ENCODE measurements around the gene TRIM54.
"Not testable (repeated sequence)": the region's sequence is repeated elsewhere in the genome, so short reads cannot be mapped to it uniquely, and the experiment has no call there.

TRIM54 gene

DNA sequence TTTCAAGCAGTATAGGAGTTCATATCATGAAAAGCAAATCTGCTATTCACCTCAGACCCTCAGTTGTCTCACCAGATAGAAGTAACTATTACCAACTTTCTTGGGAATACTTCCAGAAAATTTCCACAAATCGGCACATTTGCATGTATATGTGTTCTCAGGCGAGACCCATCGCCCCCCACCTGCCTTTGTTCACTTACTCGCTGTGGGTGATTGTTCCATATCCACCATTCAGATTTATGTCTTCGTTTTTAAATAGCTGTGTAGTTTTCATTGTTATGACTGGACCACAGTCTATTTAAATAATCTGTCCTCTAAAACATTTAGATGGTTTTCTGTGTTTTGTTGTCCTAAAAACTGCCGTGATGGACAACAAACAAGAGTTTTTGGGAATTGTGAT, 3.3 kb downstream of the TRIM54 start:
- DNase-seq = no peak

DNA sequence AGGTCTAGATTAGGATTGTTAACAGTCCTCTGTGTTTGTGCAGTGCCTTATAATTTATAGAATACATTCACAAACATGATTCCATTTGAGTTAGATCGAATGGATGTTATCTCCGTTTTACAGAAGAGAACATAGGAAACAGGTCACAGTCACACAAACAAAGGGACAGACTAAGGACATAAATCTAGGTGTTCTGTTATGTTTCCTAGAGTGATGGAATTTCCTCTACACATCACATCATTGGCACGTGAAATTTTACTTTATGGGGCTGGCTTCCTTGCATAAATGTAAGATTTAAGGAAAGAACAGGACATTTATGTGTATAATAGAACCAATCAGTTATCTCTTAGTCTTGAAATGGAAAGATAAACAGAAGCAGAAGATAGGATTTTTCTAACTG, 6.4 kb downstream of the TRIM54 start:
- DNase-seq = no peak

DNA sequence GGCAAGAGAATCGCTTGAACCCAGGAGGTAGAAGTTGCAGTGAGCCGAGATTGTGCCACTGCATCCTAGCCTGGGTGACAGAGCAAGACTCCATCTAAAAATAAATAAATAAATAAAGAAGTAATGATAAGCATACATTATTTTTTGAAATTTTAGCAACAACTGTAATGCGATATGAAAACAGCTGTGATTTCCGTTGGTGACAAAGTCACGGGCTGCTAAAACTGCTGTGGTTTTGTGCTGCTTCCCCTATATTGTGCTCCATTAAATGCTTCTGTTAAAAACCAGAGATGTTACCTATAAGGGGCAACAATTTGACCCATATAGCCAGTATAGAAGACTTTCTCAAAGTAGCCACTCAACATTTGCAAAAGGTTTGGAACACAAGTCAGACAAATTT, 8.3 kb downstream of the TRIM54 start:
- DNase-seq = no peak

DNA sequence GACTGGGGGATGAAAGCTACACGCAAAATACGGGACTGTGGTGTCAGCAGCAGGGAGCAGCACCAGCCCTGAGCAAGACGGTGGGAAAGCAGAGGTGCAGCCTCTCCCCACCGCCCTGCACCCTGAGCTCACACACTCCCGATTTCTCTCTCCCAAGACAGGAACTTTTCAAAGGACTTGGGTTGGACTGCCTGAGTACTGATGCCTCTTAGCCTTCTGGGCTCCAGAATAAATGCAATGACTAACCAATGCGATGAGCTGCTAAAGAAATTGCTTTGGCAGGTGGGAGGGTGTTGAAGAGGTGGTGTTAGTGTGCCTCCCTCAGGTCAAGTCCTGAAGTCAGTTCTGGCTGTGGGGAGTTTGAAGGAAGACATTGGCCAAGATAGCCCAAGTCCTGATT, 9.6 kb downstream of the TRIM54 start:
- DNase-seq = no peak

DNA sequence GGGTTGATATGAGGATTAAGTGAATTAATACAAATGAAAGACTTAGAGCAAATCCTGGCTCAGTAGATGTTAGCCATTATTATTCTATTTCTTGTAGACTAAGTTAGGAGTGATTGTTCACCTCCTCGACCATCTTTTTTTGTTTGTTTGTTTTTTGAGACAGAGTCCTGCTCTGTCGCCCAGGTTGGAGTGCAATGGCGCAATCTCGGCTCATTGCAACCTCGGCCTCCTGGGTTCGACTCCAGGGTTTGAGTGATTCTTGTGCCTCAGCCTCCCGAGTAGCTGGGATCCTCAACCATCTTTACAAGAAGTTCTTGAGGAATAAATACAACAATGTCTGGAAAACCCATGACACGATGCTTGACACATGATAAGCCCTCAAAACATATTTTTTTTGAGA, 12.7 kb downstream of the TRIM54 start:
- DNase-seq = no peak

DNA sequence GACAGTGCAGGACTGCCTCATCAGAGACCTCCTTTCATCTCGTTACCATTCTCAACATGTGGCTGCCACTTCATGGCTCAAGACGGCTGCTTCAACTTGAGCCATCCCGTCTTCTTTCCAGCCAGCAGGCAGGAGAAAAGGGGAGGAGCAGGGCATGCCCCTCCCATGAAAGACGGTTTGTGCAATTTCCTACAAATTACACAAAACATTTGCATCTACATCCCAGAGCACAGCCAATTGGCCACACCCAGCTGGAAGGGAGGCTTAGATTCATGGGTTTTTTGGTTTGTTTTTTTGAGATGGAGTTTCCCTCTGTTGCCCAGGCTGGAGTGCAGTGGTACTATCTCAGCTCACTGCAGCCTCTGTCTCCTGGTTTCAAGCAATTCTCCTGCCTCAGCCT, 14.3 kb downstream of the TRIM54 start:
- no peak for DNase-seq

DNA sequence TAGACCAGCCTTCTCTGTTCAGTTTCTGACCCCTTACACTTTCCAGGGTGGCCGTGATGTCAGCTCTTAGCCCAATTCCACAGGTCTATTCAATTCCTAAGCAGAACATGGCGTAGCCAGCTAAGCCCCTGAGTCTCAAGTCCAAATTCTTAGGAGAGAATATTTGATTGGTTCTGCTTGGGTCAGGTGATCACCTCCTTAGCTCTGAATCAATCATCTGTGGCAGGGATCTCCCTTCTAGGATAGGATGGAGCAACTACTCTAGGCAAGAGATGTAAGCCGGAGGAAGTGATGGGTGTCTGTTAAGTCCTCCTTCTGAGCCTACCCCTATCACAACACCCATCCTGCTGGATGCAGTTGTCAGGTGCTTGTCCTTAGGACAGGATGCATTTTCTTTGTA, 15.0 kb downstream of the TRIM54 start:
- DNase-seq = no peak

DNA sequence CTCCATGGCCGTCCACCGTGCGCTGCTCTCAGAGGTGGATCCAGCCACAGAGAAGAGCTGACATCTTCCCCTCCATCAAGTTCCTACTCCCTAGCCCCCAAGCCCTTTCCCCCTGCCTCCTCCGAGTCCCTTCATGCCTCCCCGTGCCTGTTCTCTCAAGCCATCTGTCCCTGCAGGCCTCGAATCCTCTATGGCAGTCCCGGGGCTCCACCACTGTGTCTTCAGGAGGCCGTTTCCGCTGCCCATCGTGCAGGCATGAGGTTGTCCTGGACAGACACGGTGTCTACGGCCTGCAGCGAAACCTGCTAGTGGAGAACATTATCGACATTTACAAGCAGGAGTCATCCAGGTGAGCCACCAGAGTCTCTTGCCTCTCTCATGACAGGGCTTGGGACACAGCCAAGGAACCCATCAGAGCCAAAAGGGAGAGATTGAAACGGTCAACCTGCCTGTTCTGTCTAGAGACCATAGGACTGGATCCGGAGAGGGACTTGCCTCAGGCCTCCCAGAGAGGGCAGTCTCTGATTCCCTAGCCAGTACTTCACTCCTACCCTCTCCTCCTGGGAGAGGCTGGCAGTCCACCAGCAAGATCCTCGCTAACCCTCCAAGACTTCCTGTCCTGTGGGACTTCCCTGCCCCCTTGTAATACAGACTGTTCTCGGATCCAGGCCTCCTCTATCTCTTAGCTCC, 16.3 kb downstream of the TRIM54 start:
- no peak for DNase-seq

DNA sequence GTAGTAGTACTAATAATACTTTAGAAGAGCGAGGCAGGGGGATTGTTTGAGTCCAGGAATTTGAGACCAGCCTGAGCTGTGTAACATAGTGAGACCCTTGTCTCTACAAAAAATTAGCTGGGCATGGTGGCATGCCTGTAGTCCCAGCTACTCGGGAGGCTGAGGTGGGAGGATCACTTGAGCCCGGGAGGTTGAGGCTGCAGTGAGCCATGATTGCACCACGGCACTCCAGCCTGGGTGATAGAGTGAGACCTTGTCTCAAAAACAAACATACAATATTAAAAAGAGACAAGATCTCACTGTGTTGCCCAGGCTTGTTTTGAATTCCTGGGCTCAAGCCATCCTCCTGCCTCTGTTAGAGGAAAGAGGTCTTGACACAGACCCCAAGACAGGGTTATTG, 18.4 kb downstream of the TRIM54 start:
- not testable (repeated sequence) for DNase-seq

DNA sequence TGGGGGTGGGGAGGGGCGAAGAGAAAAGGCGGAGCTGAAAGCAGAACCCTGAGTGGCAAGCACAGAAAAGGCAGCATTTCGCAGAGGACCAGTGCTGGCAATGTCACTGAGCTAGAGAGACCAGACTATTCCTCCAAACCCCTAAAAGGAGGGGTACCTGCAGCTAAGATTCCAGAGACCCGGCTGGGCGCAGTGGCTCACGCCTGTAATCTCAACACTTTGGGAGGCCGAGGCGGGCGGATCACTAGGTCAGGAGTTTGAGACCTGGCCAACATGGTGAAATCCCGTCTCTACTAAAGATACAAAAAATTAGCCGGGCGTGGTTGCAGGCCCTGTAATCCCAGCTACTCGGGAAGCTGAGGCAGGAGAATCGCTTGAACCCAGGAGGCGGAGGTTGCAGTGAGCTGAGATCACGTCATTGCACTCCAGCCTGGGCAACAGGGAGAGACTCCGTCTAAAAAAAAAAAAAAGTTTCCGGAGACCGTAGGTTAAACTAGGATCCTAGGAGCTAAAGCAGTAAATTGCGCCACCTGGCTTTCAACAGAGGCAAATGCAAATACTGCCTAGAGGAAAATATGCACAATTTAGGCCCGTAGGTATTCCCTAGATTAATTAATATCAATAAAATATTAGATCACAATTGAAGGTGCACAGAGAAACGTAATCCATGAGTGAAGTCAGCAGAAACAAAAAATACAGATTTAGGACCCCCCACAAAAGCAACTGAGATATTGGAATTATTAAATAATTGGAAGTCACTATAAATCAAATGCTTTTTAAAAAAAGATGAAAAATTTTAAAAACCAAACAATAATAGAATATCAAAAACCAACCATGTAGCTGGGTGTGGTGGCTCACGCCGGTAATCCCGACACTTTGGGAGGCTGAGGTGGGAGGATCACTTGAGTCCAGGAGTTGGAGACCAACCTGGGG, 21.1 kb downstream of the TRIM54 start:
- DNase-seq = peak; percentile 76

DNA sequence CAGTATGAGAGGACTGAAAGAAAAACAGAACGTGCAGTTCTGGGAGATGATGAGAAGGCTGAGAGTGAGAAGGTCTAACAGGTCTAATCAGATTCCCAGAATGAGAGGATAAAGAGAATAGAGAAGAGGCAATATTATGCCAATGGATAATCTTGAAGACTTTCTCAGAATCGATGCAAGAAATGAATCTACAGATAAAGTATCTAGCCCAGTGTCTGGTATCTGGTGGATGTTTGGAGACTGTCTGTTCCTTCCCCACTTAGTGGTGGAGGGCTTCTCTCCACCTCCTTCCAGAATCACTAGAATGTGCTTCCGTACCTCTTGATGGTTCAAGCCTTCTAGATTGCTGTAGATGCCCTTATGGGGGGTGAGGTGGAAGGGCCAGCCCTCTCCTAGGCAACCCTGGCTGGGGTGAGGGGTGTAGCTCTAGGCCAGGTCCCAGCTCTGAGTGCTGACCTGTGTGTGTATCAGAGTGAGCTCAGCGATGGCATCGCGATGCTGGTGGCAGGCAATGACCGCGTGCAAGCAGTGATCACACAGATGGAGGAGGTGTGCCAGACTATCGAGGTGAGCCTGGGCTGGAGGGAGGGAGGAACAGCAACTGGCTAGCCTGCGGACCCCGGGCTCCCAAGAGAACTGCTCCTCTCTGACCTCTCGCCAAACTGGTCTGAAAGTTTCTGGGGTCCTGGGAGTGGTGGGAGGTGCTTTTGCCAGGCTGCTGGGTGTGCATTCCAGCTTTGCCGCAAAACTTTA, 22.4 kb downstream of the TRIM54 start:
- DNase-seq = no peak

DNA sequence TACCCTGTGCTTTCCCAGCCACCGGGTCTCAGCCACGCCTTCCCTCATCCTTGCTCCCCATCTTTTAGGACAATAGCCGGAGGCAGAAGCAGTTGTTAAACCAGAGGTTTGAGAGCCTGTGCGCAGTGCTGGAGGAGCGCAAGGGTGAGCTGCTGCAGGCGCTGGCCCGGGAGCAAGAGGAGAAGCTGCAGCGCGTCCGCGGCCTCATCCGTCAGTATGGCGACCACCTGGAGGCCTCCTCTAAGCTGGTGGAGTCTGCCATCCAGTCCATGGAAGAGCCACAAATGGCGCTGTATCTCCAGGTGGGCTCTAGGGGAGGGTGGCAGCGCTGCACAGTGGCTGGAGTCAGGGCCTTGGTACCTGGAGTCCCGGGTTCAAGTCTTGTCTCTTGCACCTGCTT, 23.3 kb downstream of the TRIM54 start:
- no peak for DNase-seq

DNA sequence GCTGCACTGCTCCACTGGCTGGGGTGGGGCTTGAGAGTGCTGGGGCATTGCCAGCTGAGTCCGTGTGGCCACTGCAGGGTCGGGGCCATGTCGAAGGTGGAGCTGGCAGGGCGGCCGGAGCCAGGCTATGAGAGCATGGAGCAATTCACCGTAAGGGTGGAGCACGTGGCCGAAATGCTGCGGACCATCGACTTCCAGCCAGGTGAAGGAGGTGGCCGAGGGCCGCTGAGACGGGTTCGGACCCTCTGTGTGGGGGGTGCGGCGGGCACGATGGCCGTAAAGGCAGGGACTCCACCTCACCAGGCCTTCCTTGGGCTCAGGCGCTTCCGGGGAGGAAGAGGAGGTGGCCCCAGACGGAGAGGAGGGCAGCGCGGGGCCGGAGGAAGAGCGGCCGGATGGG, 23.9 kb downstream of the TRIM54 start:
- no peak for DNase-seq

DNA sequence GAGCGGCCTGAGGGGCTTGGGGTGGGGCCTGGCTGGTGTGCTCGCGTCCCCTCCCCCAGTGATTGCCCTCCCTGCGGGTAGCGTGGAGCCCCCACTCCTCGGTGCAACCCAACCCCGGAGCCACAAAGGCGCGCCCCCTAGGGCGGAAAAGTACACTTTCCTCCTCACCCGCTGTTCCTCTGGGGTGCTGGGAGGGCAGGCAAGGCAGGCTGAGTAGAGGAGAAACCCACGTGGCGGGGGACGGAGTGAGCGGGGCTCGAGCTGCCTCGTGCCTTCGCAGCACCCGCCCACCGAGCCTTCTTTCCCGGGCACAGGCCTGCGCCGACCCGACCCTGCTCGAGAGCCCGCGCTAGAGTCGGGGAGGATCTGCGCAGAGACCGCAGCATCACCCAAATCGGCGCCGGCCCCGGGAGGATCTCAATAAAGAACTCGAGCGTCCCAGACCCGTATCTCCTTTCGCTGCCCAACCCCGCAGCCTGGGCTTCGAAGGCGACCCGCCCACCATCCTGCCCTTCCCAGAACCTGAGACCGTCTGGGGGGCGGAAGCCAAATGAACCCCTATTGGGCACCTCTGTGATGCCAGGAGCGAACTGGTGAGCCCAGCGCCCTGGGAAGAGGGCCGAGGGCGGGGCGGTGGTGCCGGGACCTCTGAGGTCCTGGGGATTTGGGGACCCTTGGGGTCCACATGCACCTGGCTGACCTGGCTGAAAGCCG, 24.5 kb downstream of the TRIM54 start:
- no peak for DNase-seq

DNA sequence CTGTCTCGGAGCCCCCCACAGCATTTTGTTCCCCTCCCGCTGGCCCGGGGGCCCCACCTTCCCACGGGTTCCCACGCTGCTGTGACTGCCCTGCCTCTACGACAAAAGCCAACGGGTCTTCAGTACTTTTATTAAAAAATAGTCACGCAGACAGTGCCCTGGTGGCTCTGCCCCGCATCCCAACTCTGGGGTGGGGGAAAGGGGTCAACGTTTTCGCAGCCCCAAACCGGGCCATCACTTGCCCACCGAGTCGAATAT, 25.0 kb downstream of the TRIM54 start:
- no peak for DNase-seq

DNA sequence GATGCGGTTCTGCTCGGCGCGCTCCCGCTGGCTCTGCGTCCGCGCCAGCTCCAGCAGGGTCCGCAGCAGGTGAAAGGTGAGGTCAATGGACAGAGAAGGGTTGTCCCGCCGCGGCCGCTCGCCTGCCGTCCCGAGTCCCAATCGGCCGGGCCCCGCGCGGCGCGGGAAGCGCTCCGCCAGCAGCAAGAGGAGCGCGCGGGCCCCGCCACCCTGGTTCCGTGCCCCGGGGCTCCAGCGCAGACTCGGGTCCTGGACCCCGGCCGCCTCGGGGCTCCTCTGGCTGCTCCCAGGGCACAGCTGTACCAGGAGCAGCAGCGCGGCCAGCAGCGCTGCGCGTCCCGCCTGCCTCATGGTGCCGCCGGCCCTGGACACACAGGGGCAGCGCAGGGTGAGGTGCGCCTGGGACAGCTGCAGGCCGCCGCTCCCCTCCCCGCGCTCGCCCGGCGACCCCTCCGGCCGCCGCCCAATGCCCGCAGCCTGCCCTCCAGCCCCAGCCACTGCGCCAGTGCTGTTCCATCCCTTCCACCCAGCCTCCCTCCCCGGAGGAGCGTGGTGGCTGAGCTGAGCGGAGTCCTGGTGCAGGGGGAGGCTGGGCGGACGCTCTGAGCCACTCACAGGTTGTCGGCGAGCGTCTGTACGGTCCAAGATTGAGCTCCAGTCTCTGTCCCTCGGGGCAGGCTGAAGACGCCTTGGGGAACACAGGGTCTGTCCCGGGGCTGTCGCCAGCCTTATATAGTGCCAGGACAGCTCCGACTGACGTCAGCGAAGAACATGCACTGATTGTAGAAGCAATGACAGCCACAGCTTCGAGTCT, 25.5 kb downstream of the TRIM54 start:
- no peak for DNase-seq

DNA sequence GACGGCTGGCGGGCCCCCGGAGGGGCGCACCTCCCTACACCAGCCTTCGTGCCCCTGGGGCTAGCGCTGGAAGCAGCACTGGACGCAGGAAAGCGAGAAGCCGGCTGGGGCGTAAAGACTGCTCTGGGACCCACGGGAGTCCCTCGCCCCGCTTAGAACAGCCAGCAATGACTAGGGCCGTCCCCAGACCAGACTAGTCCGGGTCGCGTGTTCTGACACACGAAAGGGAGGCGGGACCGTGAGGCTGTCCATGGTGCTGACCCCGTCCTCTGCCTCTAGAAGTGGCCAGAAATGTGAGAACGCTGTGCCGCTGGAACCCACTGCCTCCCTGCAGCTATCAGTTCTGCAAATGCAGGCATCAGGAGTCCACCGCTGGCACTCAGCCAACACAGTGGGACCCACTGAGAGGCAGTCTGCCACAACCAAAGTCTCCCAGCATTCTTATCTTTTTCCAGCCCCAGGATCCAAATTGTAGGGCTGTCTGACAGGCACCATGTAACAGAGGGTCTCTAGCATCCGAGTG, 26.2 kb downstream of the TRIM54 start, which contains the start of gene UCN:
UCN (minus strand) TSS at position 87 of the 523 bp plus-strand sequence. CDS start 550 bp downstream, outside the sequence.
- DNase-seq = no peak

DNA sequence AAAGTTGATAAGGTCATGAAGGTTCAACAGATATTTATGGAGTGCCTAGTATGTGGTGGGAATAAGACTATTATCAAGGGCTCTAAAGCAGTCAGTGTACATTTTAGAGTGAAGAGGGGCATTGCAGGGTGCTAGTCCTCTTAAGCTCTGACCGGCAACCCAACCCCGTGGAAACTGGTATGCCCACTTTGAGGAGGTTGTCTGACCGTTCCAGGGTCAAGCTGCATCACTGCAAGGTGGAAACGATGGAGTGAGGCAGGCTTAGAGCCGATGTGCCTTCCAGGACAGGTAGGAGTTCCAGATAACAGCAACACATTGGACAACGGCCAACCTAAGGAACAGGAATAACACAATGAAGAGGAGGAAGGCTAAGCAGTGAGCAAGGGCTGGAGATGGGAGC, 27.4 kb downstream of the TRIM54 start:
- DNase-seq = no peak

DNA sequence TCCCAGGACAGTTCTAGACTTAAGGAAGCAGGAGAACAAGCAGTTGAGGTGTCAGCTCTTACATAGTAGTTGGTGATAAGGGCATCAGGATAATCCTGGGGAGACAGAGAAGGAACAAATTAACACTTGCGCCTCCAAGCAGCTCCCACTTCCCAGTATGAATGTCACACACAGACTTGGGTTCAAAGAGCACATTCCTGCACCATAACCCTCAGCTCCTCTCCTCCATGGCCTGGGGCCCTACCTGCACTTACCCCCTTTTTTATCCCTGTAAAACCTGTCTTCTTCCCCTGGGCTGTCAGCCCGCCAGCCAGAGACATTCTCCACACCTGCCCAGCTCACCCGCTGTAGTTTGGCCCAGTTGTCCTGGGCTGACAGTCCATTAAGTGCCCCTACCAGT, 29.9 kb downstream of the TRIM54 start:
- DNase-seq = no peak

DNA sequence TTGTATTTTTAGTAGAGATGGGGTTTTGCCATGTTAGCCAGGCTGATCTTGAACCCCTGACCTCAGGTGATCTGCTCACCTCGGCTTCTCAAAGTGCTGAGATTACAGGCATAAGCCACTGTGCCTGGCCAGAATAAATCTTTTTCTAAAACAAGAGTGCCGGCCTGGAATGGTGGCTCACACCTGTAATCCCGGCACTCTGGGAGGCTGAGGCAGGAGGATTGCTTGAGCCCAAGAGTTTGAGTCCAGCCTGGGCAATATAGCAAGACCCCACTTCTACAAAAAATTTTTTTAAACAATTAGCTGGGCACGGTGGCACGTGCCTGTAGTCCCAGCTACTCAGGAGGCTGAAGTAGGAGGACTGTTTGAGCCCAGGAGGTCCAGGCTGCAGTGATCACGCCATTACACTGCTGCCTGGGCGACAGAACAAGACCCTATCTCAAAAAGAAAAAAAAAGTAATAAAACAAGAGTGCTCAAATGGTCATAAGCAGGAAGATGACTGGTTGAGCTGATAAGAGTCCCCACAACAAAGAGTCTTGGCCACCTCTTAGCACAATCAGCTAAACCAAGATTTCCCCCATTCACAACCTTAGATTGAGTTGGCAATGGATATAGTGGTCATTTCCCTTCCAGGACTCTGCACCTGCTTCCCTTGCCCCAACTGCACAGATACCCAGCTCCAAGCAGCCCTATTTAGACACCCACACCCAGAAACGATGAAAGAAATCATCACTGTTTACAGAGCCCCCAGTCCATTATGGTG, 31.8 kb downstream of the TRIM54 start:
- no peak for DNase-seq

DNA sequence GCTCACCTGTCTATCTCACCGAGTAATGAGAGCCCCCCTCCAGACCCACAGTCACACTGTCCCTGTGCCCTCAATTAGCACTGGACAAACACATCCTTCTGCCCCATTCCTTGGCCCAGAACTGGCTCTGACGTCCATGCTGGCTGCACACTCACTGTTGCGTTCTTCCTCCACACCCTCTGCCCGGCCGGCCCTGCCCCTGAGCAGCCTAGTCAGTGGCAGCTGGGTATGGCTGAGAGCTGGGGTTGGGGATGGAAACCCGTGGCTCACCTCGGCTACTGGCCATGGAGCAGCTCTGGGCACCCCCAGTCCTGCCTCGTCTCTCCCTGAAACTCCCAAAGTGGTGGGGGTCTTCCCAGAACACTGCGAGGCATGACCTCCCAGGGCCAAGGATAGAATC, 32.5 kb downstream of the TRIM54 start:
- DNase-seq = no peak
